H9 (cell line): ENCODE measurements around the gene FLT1. TPM values are rescaled to one million over a fixed set of nuclear protein-coding genes. Genes with fewer than 3 reads are reported as not detected.

ENCODE experiments used
- DNase-seq: peaks from one replicate; pipeline ENCODE4 v3.0.0-alpha.2; 2017
- H2AFZ ChIP-seq: one replicate; pipeline ENCODE4 v1.6.1; 2013; ENCODE audit warnings: mild to moderate bottlenecking, low read length, control low read depth, moderate library complexity
- H2AK5ac ChIP-seq: 2 replicates; pipeline ENCODE4 v1.6.1; 2013; ENCODE audit warnings: low read length, control low read depth, mixed read lengths; ENCODE audit not compliant: insufficient read length
- H2BK120ac ChIP-seq: one replicate; pipeline ENCODE4 v1.6.1; 2013; ENCODE audit warnings: low read depth, mild to moderate bottlenecking, low read length, control low read depth, inconsistent platforms; ENCODE audit not compliant: poor library complexity, severe bottlenecking
- H2BK12ac ChIP-seq: 2 replicates; pipeline ENCODE4 v1.6.1; 2013; ENCODE audit warnings: low read length, control low read depth, mixed read lengths, low read depth; ENCODE audit not compliant: insufficient read length
- H2BK15ac ChIP-seq: 2 replicates; pipeline ENCODE4 v1.6.1; 2013; ENCODE audit warnings: low read depth, low read length, control low read depth
- H2BK20ac ChIP-seq: one replicate; pipeline ENCODE4 v1.6.1; 2013; ENCODE audit warnings: low read depth, mild to moderate bottlenecking, low read length, control low read depth, inconsistent platforms; ENCODE audit not compliant: poor library complexity, severe bottlenecking
- H2BK5ac ChIP-seq: 2 replicates; pipeline ENCODE4 v1.6.1; 2013; ENCODE audit warnings: low read length, control low read depth, mixed read lengths; ENCODE audit not compliant: insufficient read length
- H3K14ac ChIP-seq: 2 replicates; pipeline ENCODE4 v1.6.1; 2013; ENCODE audit warnings: low read length, control low read depth; ENCODE audit not compliant: insufficient read depth
- H3K18ac ChIP-seq: 2 replicates; pipeline ENCODE4 v1.6.1; 2013; ENCODE audit warnings: low read depth, mild to moderate bottlenecking, mixed read lengths, low read length, control low read depth; ENCODE audit not compliant: insufficient read length
- H3K23ac ChIP-seq: 2 replicates; pipeline ENCODE4 v1.6.1; 2013; ENCODE audit warnings: low read length, control low read depth, mixed read lengths, low read depth; ENCODE audit not compliant: insufficient read length
- H3K23me2 ChIP-seq: 2 replicates; pipeline ENCODE4 v1.6.1; 2013; ENCODE audit warnings: low read depth, mild to moderate bottlenecking, mixed read lengths, low read length, control low read depth; ENCODE audit not compliant: insufficient read length, poor library complexity, severe bottlenecking
- H3K27ac ChIP-seq: 2 replicates; pipeline ENCODE4 v1.5.1; 2013; ENCODE audit warnings: low read length, control low read depth, mixed read lengths, low read depth; ENCODE audit not compliant: insufficient read length
- H3K27me3 ChIP-seq: 2 replicates; pipeline ENCODE4 v1.6.1; 2013; ENCODE audit warnings: low read length, control low read depth, inconsistent platforms; ENCODE audit not compliant: insufficient read depth
- H3K4ac ChIP-seq: 2 replicates; pipeline ENCODE4 v1.6.1; 2013; ENCODE audit warnings: low read depth, mild to moderate bottlenecking, control low read depth, inconsistent platforms, low read length, moderate library complexity
- H3K4me1 ChIP-seq: 2 replicates; pipeline ENCODE4 v1.6.1; 2013; ENCODE audit warnings: low read length, control low read depth, inconsistent platforms; ENCODE audit not compliant: insufficient read depth
- H3K4me2 ChIP-seq: 2 replicates; pipeline ENCODE4 v1.6.1; 2013; ENCODE audit warnings: low read length, control low read depth, mixed read lengths; ENCODE audit not compliant: insufficient read length, insufficient read depth
- H3K56ac ChIP-seq: 2 replicates; pipeline ENCODE4 v1.6.1; 2013; ENCODE audit warnings: low read depth, mild to moderate bottlenecking, mixed read lengths, low read length, control low read depth; ENCODE audit not compliant: insufficient read length
- H3K79me1 ChIP-seq: 2 replicates; pipeline ENCODE4 v1.6.1; 2013; ENCODE audit warnings: low read depth, mild to moderate bottlenecking, moderate library complexity, low read length, control low read depth, inconsistent platforms; ENCODE audit not compliant: insufficient read depth, poor library complexity, severe bottlenecking
- H3K79me2 ChIP-seq: 2 replicates; pipeline ENCODE4 v1.6.1; 2013; ENCODE audit warnings: low read length, control low read depth, inconsistent platforms; ENCODE audit not compliant: insufficient read depth
- H3K9ac ChIP-seq: 2 replicates; pipeline ENCODE4 v1.6.1; 2013; ENCODE audit warnings: low read length, control low read depth, mixed read lengths; ENCODE audit not compliant: insufficient read length; ENCODE audit errors: extremely low read depth
- H3K9me3 ChIP-seq: one replicate; pipeline ENCODE4 v1.6.1; 2013; ENCODE audit warnings: low read depth, low read length, inconsistent platforms; ENCODE audit not compliant: control insufficient read depth
- H3T11ph ChIP-seq: one replicate; pipeline ENCODE4 v1.6.1; 2013; ENCODE audit warnings: mild to moderate bottlenecking, low read length, control low read depth, inconsistent platforms
- H4K20me1 ChIP-seq: one replicate; pipeline ENCODE4 v1.6.1; 2013; ENCODE audit not compliant: control insufficient read depth, insufficient read length, insufficient read depth
- H4K5ac ChIP-seq: 2 replicates; pipeline ENCODE4 v1.6.1; 2013; ENCODE audit warnings: low read depth, mild to moderate bottlenecking, mixed read lengths, low read length, control low read depth; ENCODE audit not compliant: insufficient read length
- H4K8ac ChIP-seq: replicated peaks from 2 replicates; pipeline ENCODE4 v1.6.1; 2013; ENCODE audit warnings: low read length, control low read depth, mixed read lengths, low read depth; ENCODE audit not compliant: insufficient read length
- H4K91ac ChIP-seq: 2 replicates; pipeline ENCODE4 v1.6.1; 2013; ENCODE audit warnings: low read depth, mild to moderate bottlenecking, moderate library complexity, mixed read lengths, low read length, control low read depth; ENCODE audit not compliant: insufficient read length
- H3K27ac Mint-ChIP-seq, 3 experiments: 2 replicates in 2 of 3; 3 replicates in 1 of 3; pipeline ENCODE4 v1.8.0; 2020 to 2021; ENCODE audit warnings: mixed read lengths in 3 of 3, mild to moderate bottlenecking in 1 of 3, moderate library complexity in 1 of 3
- H3K27me3 Mint-ChIP-seq: 2 replicates; pipeline ENCODE4 v1.8.0; 2021; ENCODE audit warnings: low read depth, mild to moderate bottlenecking, moderate library complexity, mixed read lengths
- H3K36me3 Mint-ChIP-seq, 3 experiments: 2 replicates in 2 of 3; 3 replicates in 1 of 3; pipeline ENCODE4 v1.8.0; 2020 to 2021; ENCODE audit warnings: low read depth in 3 of 3, mixed read lengths in 3 of 3; ENCODE audit not compliant: insufficient read depth in 1 of 3
- H3K4me1 Mint-ChIP-seq, 2 experiments: 2 replicates each; pipeline ENCODE4 v1.8.0; 2020; ENCODE audit warnings: mixed read lengths in 2 of 2
- H3K4me3 Mint-ChIP-seq, 2 experiments: 2 replicates in 1 of 2; 3 replicates in 1 of 2; pipeline ENCODE4 v1.8.0; 2020 to 2021; ENCODE audit warnings: mild to moderate bottlenecking in 2 of 2, mixed read lengths in 2 of 2, moderate library complexity in 1 of 2
- H3K9me3 Mint-ChIP-seq, 2 experiments: 2 replicates in 1 of 2; 3 replicates in 1 of 2; pipeline ENCODE4 v1.8.0; 2020; ENCODE audit warnings: mild to moderate bottlenecking in 2 of 2, mixed read lengths in 2 of 2, moderate library complexity in 1 of 2
- whole genome bisulfite sequencing: extraction: QIAGEN DNeasy Blood & Tissue Kit; methylation state at CpG from one replicate; pipeline ENCODE4 v1.1.7; 2013; ENCODE audit warnings: missing lambda C conversion rate, low lambda C conversion rate, mixed read lengths; ENCODE audit not compliant: insufficient read length; ENCODE audit errors: extremely low coverage; 5-methylcytosine and 5-hydroxymethylcytosine counted together
- total RNA-seq: library from RNA; stranded (reverse); gene quantifications from 2 replicates; pipeline ENCODE4 v1.2.1, GENCODE V29; 2021
- TF ChIP-seq, protein P1 (sequence below): fragments of 200-600 bp; sonication (generic); conservative IDR thresholded peaks from 3 replicates; pipeline ENCODE4 v1.8.0; 2021; ENCODE audit warnings: antibody characterized with exemption, mild to moderate bottlenecking

The FLT1 gene
- total RNA-seq, 1 experiment from 2014 or later, result 84.1 TPM

- no peak for DNase-seq
- Histone ChIP-seq H4K20me1 (no peaks in the 10 kb centered on the region), H2BK12ac (no peak overlapping the region), H4K5ac (no peak overlapping the region), H3K4ac (no peak overlapping the region), H3K56ac (no peak overlapping the region), H3K79me1 (no peaks in the 10 kb centered on the region), H2BK5ac (no peak overlapping the region), H4K91ac (no peak overlapping the region), H3K27ac (no peak overlapping the region), H2BK15ac (no peak overlapping the region), H3K23ac (no peak overlapping the region), H3K23me2 (peaks cover 17% of the 10 kb centered on the region), H3K14ac (no peak overlapping the region), H4K8ac (no peak overlapping the region), H3K4me2 (no peak overlapping the region), H2AK5ac (no peak overlapping the region), H3K18ac (no peak overlapping the region), H3T11ph (no peak overlapping the region), H2AFZ (no peak overlapping the region), H3K9ac (no peak overlapping the region), H3K27me3 (no peaks in the 10 kb centered on the region; the same call in 1 of the 2 replicates), H2BK120ac (no peak overlapping the region), H3K9me3 (no peaks in the 10 kb centered on the region), H2BK20ac (no peak overlapping the region), H3K4me1 (peaks cover 22% of the 10 kb centered on the region; the same call in 1 of the 2 replicates), H3K79me2 (no peaks in the 10 kb centered on the region)
- TF ChIP-seq, protein P1, sequence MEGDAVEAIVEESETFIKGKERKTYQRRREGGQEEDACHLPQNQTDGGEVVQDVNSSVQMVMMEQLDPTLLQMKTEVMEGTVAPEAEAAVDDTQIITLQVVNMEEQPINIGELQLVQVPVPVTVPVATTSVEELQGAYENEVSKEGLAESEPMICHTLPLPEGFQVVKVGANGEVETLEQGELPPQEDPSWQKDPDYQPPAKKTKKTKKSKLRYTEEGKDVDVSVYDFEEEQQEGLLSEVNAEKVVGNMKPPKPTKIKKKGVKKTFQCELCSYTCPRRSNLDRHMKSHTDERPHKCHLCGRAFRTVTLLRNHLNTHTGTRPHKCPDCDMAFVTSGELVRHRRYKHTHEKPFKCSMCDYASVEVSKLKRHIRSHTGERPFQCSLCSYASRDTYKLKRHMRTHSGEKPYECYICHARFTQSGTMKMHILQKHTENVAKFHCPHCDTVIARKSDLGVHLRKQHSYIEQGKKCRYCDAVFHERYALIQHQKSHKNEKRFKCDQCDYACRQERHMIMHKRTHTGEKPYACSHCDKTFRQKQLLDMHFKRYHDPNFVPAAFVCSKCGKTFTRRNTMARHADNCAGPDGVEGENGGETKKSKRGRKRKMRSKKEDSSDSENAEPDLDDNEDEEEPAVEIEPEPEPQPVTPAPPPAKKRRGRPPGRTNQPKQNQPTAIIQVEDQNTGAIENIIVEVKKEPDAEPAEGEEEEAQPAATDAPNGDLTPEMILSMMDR, result no peak
- WGBS, result no CpG with 5 or more reads among the region's 3 CpGs
- Mint-ChIP-seq H3K9me3 (no peaks in the 10 kb centered on the region), H3K4me1 (peaks cover 20 to 25% of the 10 kb centered on the region in 2 experiments), H3K36me3 (no peaks in the 10 kb centered on the region), H3K27me3 (peaks cover 7% of the 10 kb centered on the region), H3K27ac (no peak overlapping the region), H3K4me3 (no peak overlapping the region)
Observed at GRCh38 chr13:28528388-28528787, 33.5 kb upstream of the FLT1 start.
